Calu3 (cell line): ENCODE measurements around the gene RABGEF1. TPM values are rescaled to one million over a fixed set of nuclear protein-coding genes. Genes with fewer than 3 reads are reported as not detected.
A peak's percentile ranks its signal among the peaks of the same experiment; 100 is the strongest.
"Not testable (repeated sequence)": the region's sequence is repeated elsewhere in the genome, so short reads cannot be mapped to it uniquely, and the experiment has no call there.

Experiments used
- BruUV-seq: library from RNA; stranded (reverse); fragments of 400-500 nt; replicated peaks from 2 replicates; lab custom pipeline; 2021; lab: Mats Ljungman, UMichigan
- CTCF ChIA-PET: fragments of 300-600 bp; sonication (Branson Sonifier 250); formaldehyde crosslinking; loops from one replicate; lab custom pipeline; 2022; ENCODE audit warnings: antibody characterized with exemption; lab: Charles Lee
- DNase-seq: peaks from one replicate; pipeline ENCODE4 v3.0.0; 2022
- H3K27ac Mint-ChIP-seq: one replicate; pipeline ENCODE4 v1.8.0; 2022; ENCODE audit warnings: mixed read lengths; ENCODE audit not compliant: unreplicated experiment
- H3K27me3 Mint-ChIP-seq: one replicate; pipeline ENCODE4 v1.8.0; 2022; ENCODE audit warnings: mixed read lengths; ENCODE audit not compliant: unreplicated experiment
- H3K36me3 Mint-ChIP-seq: one replicate; pipeline ENCODE4 v1.8.0; 2022; ENCODE audit warnings: mild to moderate bottlenecking, moderate library complexity, mixed read lengths; ENCODE audit not compliant: insufficient read depth, unreplicated experiment
- H3K4me1 Mint-ChIP-seq: one replicate; pipeline ENCODE4 v1.8.0; 2022; ENCODE audit warnings: mild to moderate bottlenecking, low read depth, mixed read lengths; ENCODE audit not compliant: unreplicated experiment
- H3K4me3 Mint-ChIP-seq: one replicate; pipeline ENCODE4 v1.8.0; 2022; ENCODE audit warnings: mild to moderate bottlenecking, low read depth, moderate library complexity, mixed read lengths; ENCODE audit not compliant: unreplicated experiment
- H3K9me3 Mint-ChIP-seq: one replicate; pipeline ENCODE4 v1.8.0; 2022; ENCODE audit warnings: low read depth, mixed read lengths; ENCODE audit not compliant: unreplicated experiment
- CTCF ChIP-seq: fragments of 200-600 bp; IDR thresholded peaks from one replicate; pipeline ENCODE4 v1.8.0; 2022; ENCODE audit warnings: antibody characterized with exemption; ENCODE audit not compliant: unreplicated experiment
- intact Hi-C: fragments of 100-400 bp; cut with micrococcal nuclease; formaldehyde crosslinking; loops from one replicate; pipeline ENCODE4 v1.10.0; 2022; ENCODE audit not compliant: unreplicated experiment
- total RNA-seq: library from RNA; stranded (reverse); gene quantifications from 2 replicates; pipeline ENCODE4 v1.2.3, GENCODE V29; 2022

Gene RABGEF1
- total RNA-seq, 1 experiment from 2014 or later, result 12.2 TPM

DNA sequence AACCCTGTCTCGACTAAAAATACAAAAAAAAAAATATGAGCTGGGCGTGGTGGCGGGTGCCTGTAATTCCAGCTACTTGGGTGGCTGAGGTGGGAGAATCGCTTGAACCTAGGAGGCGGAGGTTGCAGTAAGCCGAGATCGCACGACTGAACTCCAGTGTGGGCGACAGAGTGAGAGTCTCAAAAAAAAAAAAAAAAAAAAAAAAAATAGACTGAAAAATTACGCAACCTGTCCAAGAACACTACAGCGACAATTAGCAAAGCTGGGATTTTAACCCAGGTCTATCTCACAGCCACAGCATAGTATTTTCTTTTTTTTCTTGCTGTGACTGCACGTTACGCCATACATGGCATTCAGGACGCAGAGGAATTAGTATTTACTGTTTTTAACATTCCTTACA lies 1.1 kb upstream of the RABGEF1 start:
- Mint-ChIP-seq H3K4me3 (peak overlapping the region; percentile 85), H3K36me3 (peaks cover 28% of the 10 kb centered on the region), H3K27ac (peak overlapping the region; percentile 82), H3K27me3 (no peaks in the 10 kb centered on the region), H3K4me1 (no peaks in the 10 kb centered on the region), H3K9me3 (peaks cover 4% of the 10 kb centered on the region)
- no TSS peak for BruUV-seq
- CTCF ChIA-PET, result no interaction called here
- no peak for DNase-seq
- intact Hi-C loops, result no loop called here
- TF ChIP-seq CTCF, result no peak

DNA sequence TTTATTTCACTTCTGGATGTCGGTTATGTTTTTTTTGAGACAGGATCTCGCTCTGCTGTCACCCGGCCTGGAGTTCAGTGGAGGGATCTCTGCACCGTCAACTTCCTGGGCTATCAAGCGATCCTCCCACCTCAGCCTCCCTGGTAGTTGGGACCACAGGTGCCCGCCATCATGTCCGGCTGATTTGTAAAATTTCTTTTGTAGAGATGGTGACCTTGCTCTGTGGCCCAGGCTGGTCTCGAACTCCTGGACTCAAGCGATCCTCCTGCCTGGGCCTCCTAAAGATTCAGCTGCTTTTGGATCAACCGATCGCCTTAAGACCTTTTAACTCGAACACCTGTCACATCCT lies 606 bp upstream of the RABGEF1 start:
- CTCF ChIA-PET, result interaction anchor here (0.6 kb wide), 1 partner anchor 38 kb away, joined by 3 read pairs; no protein-coding TSS in a partner anchor
- H3K9me3 Mint-ChIP-seq, result peaks cover 4% of the 10 kb centered on the region
- peak overlapping the region; percentile 82 for H3K27ac Mint-ChIP-seq
- BruUV-seq, result TSS peak; percentile 90
- H3K4me1 Mint-ChIP-seq, result no peaks in the 10 kb centered on the region
- no peak for DNase-seq
- H3K4me3 Mint-ChIP-seq, result peak overlapping the region; percentile 85
- intact Hi-C loops, result no loop called here
- no peaks in the 10 kb centered on the region for H3K27me3 Mint-ChIP-seq
- H3K36me3 Mint-ChIP-seq, result peaks cover 28% of the 10 kb centered on the region
- TF ChIP-seq CTCF, result no peak

GRCh38 chr7:66740980-66741709 lies 612 bp downstream of the RABGEF1 start:
- H3K9me3 Mint-ChIP-seq, H3K27me3 Mint-ChIP-seq, intact Hi-C loops, BruUV-seq, CTCF ChIA-PET, H3K4me1 Mint-ChIP-seq: not testable (repeated sequence)
- DNase-seq, result peak; percentile 23
- Mint-ChIP-seq H3K27ac (peak overlapping the region; percentile 82), H3K4me3 (peak overlapping the region; percentile 85), H3K36me3 (peaks cover 28% of the 10 kb centered on the region)

DNA sequence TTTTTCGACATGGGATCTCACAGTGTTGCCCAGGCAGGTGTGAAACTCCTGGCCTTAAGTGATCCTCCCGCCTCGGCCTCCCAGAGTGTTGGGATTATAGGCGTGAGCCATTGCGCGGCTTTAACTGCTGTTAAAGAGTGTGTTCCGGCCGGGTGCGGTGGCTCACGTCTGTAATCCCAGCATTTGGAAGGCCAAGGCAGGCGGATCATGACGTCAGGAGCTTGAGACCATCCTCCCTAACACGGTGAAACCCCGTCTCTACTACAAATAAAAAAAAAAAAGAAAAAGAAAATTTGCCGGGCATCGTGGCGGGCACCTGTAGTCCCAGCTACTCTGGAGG lies 1.1 kb downstream of the RABGEF1 start:
- H3K9me3 Mint-ChIP-seq, result no peaks in the 10 kb centered on the region
- TSS peak; percentile 43 for BruUV-seq
- no peaks in the 10 kb centered on the region for H3K4me1 Mint-ChIP-seq
- no peak for TF ChIP-seq CTCF
- no peaks in the 10 kb centered on the region for H3K27me3 Mint-ChIP-seq
- intact Hi-C loops, result no loop called here
- DNase-seq, result peak; percentile 15
- H3K36me3 Mint-ChIP-seq, result peaks cover 28% of the 10 kb centered on the region
- CTCF ChIA-PET, result no interaction called here
- H3K4me3 Mint-ChIP-seq, result peak overlapping the region; percentile 85
- H3K27ac Mint-ChIP-seq, result peak overlapping the region; percentile 82

- H3K27ac Mint-ChIP-seq, result peak overlapping the region; percentile 82
- CTCF ChIA-PET, H3K27me3 Mint-ChIP-seq, intact Hi-C loops, H3K9me3 Mint-ChIP-seq, DNase-seq, H3K4me1 Mint-ChIP-seq, BruUV-seq: not testable (repeated sequence)
- peak overlapping the region; percentile 85 for H3K4me3 Mint-ChIP-seq
- peaks cover 28% of the 10 kb centered on the region for H3K36me3 Mint-ChIP-seq
Observed at GRCh38 chr7:66742298-66742697, 1.8 kb downstream of the RABGEF1 start.
